RPMI8226 (cell line): ENCODE data around the gene GDPD5.

ENCODE experiments used
- DNase-seq: peaks from one replicate; pipeline ENCODE4 v3.0.0-alpha.2; 2015

GDPD5 gene, protein sequence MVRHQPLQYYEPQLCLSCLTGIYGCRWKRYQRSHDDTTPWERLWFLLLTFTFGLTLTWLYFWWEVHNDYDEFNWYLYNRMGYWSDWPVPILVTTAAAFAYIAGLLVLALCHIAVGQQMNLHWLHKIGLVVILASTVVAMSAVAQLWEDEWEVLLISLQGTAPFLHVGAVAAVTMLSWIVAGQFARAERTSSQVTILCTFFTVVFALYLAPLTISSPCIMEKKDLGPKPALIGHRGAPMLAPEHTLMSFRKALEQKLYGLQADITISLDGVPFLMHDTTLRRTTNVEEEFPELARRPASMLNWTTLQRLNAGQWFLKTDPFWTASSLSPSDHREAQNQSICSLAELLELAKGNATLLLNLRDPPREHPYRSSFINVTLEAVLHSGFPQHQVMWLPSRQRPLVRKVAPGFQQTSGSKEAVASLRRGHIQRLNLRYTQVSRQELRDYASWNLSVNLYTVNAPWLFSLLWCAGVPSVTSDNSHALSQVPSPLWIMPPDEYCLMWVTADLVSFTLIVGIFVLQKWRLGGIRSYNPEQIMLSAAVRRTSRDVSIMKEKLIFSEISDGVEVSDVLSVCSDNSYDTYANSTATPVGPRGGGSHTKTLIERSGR

DNA sequence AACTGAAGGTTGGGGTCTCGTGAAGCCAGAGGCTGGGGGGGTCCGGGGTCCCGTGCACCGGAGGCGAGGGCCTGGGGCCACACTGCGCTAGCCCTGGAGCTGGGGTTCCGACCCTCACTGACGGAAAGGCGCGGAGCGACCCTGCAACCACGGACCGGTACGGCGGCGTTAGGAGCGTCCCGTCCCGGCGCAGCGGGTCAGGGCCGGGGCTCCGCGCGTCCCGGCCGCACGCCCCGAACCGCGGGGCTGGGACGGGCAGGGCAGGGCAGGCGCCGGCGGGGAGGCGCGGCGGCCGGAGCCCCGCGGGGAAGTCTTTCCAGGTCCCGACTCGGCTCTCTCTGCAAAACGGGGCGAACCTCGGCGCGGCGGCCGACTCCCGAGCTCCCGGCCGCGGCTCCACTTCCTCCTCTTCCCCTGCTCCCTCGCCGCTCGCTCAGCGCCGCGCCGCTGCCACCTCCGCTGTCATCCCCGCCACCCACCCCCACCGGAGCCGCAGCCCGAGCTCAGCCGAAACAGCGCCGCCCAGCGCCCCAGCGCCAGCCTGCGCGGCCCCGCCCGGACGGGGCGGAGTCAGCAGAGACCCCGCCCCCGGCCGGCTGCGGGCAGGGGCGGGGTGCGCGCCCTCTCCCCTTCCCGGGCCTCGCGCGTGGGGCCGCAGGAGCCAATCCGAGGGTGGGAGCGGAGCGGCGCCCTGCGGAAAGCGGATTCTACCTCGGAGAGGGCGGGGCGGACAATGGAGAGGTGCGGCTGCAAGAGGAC lies at the start of gene GDPD5:
Gene GDPD5, minus strand, starts transcription at position 509 of the 759 bp plus-strand sequence. CDS start 48,206 bp downstream, outside the sequence.
- peak; percentile 92 for DNase-seq

DNA sequence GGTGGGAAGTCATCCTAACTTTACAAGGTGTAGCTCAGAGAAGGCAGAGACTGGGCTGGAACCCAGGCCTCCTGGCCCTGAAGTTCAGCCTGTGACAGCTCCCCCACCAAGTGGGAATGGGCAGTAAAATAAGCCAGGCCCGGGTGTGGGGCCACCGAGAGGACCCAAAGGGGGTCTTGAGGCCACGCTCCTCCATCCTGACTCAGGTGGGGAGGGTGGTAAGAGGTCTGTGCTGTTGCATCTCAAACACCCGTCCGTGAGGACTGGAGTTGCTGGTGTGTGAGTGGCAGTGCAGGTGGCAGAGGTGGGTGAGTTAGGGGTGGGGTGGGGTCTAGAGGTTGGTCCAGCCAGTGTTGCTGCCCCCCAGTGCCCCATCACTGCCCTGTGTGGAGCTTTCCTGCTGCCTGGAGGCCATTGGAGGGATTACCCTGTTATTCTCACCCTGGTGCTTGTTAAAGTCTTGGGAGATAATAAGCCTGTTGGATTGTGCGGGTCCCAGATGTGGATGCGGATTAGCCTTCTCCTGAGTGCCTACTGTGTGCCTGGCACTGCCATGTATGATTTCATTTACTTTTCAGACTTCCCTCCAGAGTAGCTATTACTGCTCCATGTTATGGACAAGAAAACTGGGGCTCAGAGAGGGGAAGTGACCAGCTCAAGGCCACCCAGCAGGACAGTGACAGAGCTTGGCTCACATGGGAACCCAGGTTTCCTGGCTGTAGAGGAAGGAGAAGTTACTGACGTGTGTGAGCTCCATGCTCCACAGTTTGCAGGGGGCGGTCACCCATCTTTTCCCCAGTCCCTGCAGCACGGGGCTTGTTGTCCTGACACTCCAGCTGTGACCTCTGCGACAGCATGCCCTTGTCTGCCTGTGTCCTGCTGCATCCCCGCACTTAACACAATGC lies 49.2 kb upstream of the GDPD5 start:
- no peak for DNase-seq

DNA sequence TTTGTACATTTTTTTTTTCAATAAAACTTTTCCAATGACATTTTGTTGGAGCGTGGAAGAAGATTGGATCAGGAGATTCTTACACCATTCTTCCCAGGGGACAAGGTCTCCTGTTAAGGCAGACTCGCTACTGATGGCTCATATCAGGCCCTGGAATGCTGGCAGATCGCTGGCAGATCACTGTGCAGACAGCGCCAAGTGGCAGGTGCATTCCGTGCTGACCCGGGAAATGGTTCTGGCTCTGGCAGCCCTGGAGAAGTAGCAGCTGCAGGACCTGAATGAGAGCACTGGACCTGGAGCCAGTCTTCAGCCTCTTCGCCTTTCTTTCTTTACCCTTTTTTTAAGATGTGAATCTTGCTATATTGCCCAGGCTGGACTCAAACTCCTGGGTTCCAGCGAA lies 47.0 kb upstream of the GDPD5 start:
- no peak for DNase-seq

DNA sequence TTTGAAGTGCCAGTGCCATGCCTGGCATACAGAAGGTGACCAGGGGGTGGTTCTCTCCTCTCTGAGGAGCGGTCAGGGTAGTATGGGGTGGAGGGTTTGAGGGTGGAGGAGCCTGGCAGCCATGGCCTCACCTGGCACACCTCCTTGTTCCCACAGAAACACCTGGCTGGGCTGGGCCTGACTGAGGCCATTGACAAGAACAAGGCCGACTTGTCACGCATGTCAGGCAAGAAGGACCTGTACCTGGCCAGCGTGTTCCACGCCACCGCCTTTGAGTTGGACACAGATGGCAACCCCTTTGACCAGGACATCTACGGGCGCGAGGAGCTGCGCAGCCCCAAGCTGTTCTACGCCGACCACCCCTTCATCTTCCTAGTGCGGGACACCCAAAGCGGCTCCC lies 45.9 kb upstream of the GDPD5 start:
- no peak for DNase-seq

DNA sequence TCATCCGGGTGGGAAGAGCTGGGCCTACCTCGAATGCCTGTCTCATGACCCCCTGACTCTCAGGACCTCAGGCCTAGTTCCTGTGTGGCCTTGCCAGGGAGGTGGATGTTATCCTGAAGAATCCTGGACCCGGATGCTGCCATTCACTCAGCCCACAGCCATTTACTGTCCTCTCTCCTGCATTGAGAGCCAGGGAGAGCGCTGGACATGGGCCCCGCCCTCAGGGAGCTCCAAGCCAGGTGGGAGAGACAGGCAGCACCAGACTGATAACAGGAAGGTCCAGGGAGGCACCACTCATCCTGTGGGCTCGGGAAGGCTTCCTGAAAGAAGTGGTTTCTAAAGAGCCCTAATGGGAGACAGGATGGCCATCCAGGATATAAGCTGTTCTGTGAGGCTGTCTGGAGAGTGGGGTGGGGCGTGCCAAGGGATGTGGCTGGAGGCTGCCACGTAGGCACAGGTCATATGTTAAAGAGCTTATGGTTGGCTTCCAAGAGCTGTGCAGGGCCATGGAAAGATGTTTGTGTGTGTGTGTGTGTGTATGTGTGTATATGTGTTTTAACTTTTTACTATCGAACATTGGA lies 44.9 kb upstream of the GDPD5 start:
- DNase-seq = no peak

DNA sequence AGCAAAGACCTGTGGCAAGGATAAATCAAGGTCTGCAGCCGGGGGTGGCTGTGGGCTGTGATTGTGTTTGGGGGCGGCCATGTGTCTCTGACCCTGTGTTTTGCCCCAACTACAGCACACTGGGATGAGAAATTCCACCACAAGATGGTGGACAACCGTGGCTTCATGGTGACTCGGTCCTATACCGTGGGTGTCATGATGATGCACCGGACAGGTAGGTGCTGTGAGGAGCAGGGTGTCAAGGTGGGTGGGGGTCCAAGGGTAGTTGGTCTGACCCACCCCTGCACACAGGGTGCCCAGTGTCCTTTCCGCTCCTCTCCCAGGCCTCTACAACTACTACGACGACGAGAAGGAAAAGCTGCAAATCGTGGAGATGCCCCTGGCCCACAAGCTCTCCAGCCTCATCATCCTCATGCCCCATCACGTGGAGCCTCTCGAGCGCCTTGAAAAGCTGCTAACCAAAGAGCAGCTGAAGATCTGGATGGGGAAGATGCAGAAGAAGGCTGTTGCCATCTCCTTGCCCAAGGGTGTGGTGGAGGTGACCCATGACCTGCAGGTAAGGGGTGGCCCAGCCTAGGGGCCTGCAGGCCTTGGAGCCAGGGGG lies 43.0 kb upstream of the GDPD5 start:
- DNase-seq = no peak

DNA sequence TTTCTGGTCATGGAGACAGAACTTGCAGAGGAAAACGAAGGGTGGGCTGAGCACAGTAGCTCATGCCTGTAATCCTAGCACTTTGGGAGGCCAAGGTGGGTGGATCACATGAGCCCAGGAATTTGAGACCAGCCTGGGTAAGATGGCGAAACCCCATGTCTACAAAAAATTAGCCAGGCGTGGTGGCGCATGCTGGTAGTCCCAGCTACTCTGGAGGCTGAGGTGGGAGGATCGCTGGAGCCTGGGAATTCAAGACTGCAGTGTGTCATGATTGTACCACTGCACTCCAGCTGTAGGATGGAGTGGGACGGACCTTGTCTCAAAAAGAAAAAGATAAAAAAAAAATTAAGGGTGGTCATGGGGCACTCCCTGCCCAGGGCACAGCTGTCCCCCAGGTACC lies 42.2 kb upstream of the GDPD5 start:
- DNase-seq = no peak

DNA sequence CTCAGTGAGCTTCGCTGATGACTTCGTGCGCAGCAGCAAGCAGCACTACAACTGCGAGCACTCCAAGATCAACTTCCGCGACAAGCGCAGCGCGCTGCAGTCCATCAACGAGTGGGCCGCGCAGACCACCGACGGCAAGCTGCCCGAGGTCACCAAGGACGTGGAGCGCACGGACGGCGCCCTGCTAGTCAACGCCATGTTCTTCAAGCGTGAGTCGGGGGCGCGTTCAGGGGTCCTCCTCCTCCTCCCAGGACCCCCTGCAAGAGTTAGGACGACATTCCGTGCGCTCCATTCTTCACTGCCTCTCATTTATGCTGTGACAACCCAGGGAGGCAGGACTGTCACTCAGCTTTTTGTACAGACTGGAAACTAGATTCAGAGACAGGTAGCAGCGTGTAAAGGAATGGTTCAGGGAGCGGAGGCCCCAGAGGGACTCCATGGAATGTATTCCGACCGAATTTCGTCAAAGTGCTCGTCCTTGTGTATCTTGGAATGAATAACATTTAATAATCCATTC lies 41.1 kb upstream of the GDPD5 start:
- DNase-seq = no peak

DNA sequence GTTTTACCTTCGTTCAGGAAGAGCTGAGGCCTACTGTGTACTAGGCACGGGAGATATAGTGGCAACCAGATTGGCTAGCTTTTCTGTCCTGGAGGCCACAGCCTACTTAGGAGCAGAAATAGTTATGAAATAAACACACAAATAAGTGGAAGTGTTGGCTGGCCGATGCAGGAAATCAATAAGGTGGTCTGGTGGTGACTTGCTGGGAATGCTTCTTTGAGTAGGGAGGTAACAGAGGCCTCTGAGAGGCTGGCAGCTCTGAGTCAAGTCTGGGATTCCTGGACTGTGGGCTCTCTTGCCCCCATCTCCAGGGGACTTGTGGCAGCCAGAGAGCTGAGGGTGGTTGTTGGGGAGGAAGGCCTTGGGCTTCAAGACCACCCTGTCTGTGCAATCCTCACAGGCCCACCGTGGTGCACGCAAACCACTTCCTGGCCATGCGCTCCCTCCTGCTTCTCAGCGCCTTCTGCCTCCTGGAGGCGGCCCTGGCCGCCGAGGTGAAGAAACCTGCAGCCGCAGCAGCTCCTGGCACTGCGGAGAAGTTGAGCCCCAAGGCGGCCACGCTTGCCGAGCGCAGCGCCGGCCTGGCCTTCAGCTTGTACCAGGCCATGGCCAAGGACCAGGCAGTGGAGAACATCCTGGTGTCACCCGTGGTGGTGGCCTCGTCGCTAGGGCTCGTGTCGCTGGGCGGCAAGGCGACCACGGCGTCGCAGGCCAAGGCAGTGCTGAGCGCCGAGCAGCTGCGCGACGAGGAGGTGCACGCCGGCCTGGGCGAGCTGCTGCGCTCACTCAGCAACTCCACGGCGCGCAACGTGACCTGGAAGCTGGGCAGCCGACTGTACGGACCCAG lies 40.4 kb upstream of the GDPD5 start:
- DNase-seq = no peak

DNA sequence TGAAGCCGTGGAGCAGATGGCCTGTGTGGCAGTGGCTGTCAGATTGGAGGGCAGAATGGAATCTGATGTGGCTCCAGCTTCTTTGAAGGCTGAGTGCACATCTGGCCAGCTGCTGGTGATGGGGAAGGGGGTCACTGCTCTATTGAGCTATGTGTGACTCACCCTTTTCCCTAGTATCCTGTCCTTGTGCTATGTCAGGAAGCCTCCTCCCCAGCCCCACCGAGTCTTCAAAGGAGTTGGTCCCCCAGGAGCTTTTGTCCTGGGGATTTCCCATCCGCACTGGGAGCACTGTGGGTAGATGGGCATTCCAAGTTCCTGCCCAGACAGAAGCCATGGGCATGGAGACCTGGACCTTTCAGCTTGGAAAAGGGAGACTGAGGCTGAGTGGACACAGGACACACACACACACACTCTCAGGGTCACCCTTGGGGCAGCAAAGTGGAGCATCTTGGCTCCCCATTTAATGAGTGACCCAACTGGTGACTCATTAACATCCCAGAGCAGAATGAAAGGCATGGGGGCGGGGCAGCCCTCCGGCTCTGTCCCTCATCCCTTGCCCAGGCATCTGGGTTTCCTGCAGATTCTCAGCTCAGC lies 39.6 kb upstream of the GDPD5 start:
- no peak for DNase-seq

DNA sequence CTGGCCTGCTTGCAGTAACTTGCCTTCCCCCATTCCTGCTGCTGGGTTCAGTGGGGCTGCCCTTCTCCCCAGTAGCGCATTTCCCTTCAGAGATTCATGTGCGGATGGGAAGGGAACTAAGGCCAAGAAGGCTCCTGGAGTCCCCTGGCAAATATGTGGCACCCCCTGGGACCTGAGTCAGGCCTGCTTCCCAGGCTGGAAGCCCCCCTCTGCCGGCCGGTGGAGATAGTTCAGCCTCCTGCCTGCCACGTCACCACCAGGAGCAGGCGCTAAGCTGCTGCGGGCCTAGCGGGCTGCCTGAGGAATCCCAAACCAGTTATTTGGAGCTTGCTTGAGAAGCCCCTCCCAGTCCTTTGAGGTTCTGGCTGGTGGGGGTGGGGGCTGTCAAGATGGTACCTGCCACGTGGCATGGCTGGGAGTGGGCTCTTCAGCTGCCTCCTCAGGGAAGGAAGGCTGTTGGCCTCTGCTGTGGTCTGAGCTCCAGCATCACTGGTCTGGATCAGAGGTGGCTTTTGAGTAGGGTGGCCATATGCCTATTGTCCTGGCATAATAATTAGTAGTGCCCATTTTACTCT lies 38.3 kb upstream of the GDPD5 start:
- no peak for DNase-seq

DNA sequence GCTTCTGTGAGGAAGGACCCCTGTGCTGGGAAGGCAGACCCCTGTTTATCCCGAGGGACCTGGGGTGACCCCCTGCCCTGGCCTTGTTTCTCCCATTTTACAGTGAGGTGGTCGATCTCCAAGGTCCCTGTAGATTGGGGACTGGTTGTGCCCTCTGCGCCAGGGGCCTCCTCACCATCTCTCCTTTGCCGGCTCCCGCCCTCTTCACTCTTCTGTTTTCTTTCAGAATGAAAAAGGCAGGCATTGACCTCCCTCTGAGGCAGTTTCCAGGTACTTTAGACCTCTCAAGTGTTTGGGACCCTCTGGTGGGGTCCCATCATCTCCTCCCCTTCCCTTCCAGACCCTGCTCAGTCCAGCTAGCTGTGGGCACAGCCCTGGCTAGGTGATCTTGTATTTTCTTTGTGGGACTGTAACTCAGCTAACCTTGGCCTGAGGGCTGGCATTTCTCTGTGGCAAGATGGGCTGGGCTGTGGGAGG lies 37.8 kb upstream of the GDPD5 start:
- no peak for DNase-seq

DNA sequence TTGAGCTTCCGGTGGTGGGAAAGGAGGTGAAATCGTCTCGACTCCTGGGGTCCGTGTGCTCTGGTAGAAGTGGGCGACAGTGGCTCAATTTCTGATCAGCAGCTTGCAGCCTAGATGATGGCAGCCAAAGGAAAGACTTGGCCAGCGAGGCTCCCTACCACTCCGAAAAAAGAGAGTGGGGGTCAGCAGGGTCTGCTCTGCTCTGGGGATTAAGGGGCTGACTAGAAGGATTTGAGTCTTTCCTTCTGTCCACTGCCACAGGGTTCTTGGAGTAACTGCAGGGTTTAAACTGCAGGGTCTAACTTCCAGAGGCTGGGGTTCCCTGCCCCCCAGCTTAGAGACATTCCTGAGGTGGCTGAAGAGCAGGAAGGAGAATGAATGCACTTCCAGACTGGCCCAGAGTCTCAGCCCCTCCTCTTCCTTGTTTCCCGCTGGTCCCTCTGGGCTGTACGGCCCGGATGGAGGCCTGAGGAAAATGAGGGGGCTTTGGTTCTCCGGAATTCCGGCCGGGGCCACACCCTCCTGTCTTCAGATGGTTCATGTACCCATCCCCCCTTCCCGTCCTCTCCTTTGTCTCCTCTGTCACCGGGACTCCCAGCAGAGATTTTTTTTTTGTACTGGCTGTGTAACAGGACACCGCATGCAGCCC lies 37.2 kb upstream of the GDPD5 start:
- DNase-seq = no peak

DNA sequence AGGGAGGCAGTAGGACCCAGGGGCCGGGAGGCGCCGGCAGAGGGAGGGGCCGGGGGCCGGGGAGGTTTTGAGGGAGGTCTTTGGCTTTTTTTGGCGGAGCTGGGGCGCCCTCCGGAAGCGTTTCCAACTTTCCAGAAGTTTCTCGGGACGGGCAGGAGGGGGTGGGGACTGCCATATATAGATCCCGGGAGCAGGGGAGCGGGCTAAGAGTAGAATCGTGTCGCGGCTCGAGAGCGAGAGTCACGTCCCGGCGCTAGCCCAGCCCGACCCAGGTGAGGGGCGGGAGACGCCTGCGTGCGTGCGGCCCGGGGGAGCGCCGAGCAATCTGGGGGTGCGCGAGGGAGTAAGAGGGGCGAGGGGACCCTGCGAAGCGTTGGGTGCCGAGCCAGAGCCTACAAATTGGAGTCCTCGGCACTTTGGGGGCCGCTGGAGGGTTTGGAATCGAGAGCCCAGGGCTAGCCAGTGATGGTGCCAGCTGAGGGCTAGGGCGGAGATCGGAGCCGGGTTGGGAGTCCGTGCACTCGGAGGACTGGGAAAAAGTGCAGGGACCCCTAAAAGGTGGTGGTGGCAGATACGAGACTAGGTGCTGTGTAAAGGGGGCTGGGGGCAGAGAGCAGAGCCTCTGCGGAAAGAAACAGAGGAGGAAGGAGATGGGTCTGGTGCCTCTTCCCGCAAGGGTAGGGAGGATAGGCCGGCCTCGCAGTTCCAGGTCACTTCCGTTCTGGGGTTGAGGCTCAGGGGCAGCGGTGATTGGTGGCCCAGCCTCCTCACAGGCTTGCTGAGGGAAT lies 36.5 kb upstream of the GDPD5 start, which contains the start of gene SERPINH1:
Gene SERPINH1, plus strand, starts transcription at position 206 of the 788 bp plus-strand sequence. CDS start 4,097 bp downstream, outside the sequence.
- DNase-seq = peak; percentile 84

DNA sequence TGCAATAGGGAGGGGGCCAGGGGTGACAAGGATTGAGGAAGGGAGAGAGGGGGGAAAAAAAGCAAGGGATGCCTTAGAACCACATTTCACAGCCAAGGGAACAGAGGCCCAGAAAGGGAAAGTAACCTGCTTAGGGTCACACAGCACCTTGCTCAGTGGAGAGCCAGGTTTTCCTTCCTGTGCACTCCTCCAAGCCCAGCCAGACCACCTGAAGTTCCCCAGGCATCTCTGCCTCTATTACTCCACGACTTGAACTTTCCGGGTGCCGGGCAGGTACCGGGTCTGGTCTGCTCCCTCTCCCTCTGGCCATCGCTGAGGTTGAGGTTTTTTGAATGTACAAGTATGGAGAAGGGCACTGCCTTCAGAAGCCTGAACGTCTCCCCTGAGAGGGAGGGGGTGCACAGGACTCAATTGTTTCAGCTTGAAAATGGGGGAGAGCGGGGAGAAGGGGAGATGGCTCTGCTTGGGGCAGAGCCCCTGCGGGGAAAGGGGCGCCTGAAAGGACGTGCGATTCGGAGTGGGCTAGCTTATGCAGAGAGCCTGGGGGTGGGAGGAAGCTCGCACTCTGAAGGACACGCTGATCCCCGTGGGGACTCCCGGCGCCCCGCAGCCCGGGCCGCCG lies 35.8 kb upstream of the GDPD5 start:
- DNase-seq = no peak

DNA sequence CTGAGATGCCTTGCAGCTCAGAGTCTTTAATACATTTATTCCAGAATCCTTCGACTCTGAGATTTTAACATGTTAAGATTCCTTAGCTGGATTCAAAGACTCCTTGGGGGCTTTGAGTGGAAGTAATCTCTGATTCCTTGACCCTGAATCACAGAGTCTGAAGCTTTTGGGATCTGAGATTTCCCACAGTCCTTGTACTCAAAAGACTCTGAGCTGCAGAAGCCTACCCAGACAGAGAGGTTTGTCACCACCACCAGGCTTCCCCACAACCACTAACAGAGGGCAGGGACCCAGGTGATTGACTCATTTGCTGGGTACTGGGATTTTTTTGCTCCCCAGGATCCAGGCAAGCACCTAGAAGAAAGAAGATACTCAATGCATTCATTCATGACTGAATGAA lies 34.9 kb upstream of the GDPD5 start:
- DNase-seq = no peak

DNA sequence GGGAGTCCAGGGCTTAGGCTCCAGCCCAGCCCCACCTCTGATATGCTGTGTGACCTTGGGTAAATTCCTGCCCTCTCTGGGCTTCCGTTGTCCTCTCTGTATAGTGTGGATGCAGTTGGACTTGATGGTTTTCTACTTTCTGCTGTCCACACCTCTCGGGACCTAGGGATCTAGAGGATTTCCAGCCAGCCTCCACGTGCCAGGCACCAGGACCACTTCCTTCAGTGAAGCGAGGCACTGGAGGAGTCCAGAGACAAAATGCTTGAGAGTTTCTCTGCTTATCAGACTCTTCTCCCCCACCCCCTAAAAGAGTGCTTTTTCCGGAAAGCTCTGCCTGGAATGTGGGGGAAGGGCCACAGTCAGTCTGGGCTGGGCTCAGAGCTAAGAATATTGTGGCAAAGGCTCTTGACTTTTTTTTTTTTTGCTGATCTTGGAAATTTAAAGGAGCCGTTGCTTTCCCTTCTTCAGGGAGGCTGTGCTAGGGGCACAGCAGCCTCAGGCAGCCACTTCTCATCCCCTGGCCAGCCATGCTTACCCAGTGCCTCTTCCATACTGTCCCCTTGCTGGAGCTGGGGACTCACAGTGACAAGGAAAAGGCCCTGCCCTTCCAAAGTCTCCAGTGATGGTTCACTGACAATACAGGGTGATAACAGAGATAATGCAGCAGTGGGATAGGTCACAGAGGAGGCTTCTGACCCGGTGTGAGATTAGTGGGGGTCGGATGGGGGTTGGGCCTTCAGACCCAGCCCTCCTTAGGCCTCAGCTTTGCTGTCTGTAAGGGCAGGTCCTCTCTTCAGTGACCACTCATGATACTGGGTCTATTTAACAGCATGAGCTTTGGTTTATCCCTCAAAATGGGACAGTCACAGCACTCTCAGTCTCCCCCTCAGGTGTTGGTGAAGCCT lies 33.5 kb upstream of the GDPD5 start:
- no peak for DNase-seq
